Germinal center (tissue), 1 donor: ENCODE results near the gene PDE6H.

Experiments used
- DNase-seq: peaks from one replicate; pipeline ENCODE4 v3.0.0; 2012; ENCODE audit warnings: mixed read lengths, low spot score

PDE6H gene

GRCh38 chr12:15001733-15002382 lies 29.0 kb downstream of the PDE6H start:
- no peak for DNase-seq

- DNase-seq: no peak
Observed at GRCh38 chr12:15004421-15004820, 31.6 kb downstream of the PDE6H start.

DNA sequence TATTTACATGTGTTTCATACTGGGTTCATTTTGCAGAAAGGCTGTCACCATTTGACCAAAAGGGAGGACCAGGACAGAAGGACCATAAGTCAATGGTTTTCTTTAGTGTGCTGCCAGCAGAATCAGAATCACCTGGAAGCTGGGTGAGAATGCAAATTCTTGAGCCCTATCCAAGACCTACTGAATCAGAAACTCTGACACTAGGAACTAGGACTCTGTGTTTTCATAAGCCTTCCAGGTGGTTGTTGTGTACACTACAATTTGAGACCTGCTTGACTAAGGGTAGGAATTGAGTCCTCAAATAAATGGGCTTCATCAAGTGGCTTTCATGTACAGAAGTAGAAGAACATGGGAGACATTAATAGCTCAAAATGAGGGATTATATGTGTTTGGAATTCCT lies 32.2 kb downstream of the PDE6H start:
- DNase-seq: no peak

DNA sequence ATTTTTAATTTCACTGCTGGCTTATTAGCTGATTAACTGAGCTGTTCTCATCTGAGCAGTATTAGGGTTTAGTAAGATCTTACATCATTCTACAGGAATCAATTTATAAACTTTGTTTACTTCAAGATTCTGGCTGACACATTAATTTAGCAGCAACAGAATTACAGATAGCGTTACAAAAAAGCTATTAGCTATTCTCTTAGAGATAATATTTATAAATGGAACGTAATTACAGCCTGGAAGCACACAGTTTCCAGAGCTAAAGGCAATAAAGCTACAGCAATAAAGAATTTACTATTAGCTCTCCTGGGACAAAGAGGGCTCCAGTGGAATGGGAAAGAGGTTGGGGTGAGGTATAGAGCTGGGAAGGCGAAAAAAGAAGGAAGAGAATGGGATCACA lies 34.7 kb downstream of the PDE6H start:
- no peak for DNase-seq

DNA sequence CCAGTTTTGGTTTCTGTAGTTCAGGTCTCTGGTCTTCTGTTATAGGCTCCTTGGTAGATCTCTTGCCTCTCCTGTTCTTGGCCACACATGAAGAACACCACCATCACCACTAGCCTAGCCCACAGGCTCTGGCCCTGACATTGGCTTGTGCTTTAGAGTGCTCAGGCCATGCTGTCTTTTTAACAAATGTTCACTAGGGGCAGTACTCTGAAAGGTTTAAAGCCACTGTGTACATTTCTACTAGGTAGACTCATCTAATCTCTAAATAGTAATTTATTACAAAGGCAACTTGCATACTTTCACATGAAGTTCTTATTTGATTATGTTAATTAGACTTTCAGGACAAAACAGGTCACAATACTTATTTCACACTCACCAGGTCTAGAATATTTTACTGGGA lies 38.3 kb downstream of the PDE6H start:
- no peak for DNase-seq

GRCh38 chr12:15013634-15014179 lies 40.9 kb downstream of the PDE6H start:
- DNase-seq: no peak

DNA sequence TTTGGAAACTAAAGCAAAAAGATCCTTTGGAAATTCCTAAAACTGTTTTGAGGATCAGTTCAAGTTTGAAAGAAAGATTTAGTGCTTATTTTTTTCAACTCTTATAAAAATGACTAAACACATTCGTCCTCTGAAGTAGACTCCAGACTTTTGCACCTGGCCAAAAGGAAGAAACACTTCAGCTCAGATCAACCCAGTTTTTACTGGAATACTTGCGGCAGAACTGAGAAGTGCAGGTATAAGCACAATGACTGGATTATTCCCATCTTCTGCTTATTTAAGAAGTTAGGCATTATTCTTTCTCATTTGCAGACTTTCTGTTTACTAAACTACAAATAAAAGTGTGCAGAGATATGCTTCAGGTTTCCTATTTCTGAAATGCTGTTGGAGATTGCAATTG lies 41.9 kb downstream of the PDE6H start:
- DNase-seq: no peak

DNA sequence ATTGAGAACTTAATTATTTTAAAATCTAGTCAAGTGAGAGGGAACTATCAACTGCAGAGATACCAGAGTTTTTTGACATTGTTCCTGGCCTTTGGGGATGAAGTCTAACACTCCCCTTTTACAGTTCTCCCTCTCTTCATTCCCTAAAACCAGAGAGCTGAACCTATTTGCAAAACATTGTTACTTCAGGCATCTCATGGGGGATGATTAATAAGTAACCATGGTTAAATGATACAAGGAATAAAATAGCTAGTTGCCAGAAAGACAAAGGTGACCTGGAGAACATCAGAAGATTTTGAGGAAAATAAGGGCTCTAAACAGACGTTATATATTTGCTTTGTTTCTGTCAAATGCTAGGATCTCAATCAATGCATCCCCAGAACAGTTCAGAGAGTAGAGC lies 42.3 kb downstream of the PDE6H start:
- DNase-seq: no peak

DNA sequence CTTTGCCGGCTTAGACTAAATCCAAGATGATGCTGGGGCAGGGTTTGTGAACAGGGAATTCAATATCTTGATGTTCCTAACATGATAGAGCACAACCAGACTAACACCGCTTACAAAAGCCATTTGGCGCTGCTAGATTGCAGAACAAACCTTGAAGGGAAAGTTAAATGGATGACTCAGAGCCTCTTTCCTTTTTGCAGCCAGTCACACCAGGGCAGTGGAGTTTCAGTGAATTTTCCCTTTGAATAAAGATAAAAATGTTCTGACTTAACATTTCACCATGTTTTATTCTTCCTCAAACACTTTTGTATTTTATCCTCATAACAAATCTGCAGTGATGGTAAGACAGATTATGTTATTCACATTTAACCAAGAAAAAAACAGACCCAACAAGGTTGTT lies 47.3 kb downstream of the PDE6H start:
- DNase-seq: no peak
